ENCODE measurements around the gene EIF3I. TPM values are rescaled to one million over a fixed set of nuclear protein-coding genes. Genes with fewer than 3 reads are reported as not detected.

Gene EIF3I
- total and polyA plus RNA-seq, 10 of the 15 experiments (the other 5 are each of a cell fraction or from before 2014, with no cell fraction given): 208 to 606 (median 352) TPM

DNA sequence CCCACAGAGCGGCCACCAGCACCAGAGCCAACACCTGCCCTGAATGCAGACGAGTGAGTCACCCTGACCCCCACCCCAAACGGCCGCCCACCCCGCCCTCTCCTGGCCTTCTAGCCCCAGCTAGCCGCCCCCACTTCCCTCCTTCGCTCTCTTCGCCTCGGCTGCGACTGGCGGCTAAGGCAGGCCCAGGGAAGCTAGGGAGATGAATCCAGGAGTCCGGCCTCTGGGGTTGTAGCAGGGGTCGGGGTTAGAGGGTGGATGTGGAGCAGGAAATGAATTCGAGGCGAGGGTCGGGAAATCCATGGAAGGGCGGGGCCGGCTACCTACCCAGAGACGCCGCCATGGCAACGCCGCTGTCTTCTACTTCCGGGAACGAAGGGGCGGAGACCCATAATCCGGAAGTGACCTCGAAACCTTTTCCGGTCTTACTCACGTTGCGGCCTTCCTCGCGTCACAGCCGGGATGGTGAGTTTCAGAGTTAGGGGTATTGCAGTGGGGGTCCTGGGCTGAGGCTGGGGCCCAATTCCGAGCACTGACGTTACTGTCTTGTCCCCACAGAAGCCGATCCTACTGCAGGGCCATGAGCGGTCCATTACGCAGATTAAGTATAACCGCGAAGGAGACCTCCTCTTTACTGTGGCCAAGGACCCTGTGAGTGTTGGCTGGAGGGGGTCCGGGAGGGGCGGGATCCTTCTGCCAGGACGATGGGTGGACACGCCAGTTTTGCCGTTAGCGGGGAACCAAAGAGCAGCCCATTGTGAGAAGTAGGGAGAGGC, at the start of gene EIF3I, which contains the start of gene TMEM234 (continued):
- TF ChIP-seq, protein P1, sequence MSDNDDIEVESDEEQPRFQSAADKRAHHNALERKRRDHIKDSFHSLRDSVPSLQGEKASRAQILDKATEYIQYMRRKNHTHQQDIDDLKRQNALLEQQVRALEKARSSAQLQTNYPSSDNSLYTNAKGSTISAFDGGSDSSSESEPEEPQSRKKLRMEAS (IDR thresholded peaks at IDR 0.05; ENCODE audit: low read depth, low read length): peak; percentile 64; the same call in 1 of the 2 replicates
- TF ChIP-seq, protein P2, sequence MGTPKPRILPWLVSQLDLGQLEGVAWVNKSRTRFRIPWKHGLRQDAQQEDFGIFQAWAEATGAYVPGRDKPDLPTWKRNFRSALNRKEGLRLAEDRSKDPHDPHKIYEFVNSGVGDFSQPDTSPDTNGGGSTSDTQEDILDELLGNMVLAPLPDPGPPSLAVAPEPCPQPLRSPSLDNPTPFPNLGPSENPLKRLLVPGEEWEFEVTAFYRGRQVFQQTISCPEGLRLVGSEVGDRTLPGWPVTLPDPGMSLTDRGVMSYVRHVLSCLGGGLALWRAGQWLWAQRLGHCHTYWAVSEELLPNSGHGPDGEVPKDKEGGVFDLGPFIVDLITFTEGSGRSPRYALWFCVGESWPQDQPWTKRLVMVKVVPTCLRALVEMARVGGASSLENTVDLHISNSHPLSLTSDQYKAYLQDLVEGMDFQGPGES (IDR thresholded peaks at IDR 0.05): no peak
- peak; percentile 40; the same call in 1 of the 3 replicates for TF ChIP-seq POU2F2 (IDR thresholded peaks at IDR 0.05; ENCODE audit: borderline replicate concordance, low read depth, low read length)
- TF ChIP-seq RCOR1 (conservative IDR thresholded peaks at IDR 0.05; ENCODE audit: low read depth, low read length): no peak
- TF ChIP-seq TCF12 (IDR thresholded peaks at IDR 0.05; ENCODE audit: low read depth, low read length): no peak
- TF ChIP-seq ZNF622 (IDR thresholded peaks at IDR 0.05): no peak
- TF ChIP-seq TCF7 (IDR thresholded peaks at IDR 0.05; ENCODE audit: borderline replicate concordance): no peak
- TF ChIP-seq SMARCA5 (IDR thresholded peaks at IDR 0.05): no peak
- TF ChIP-seq SPI1 (IDR thresholded peaks at IDR 0.05; ENCODE audit: borderline replicate concordance, insufficient read depth, low read depth, low read length): 0 out of 2 replicates have a peak, but pooled peaks have one; percentile 25
- TF ChIP-seq BHLHE40 (IDR thresholded peaks at IDR 0.05; ENCODE audit: borderline replicate concordance in 1 of 2, low read depth in 2 of 2, low read length in 1 of 2): peak; percentile 33; a peak in 3 of 4 replicates
- TF ChIP-seq, protein P3, sequence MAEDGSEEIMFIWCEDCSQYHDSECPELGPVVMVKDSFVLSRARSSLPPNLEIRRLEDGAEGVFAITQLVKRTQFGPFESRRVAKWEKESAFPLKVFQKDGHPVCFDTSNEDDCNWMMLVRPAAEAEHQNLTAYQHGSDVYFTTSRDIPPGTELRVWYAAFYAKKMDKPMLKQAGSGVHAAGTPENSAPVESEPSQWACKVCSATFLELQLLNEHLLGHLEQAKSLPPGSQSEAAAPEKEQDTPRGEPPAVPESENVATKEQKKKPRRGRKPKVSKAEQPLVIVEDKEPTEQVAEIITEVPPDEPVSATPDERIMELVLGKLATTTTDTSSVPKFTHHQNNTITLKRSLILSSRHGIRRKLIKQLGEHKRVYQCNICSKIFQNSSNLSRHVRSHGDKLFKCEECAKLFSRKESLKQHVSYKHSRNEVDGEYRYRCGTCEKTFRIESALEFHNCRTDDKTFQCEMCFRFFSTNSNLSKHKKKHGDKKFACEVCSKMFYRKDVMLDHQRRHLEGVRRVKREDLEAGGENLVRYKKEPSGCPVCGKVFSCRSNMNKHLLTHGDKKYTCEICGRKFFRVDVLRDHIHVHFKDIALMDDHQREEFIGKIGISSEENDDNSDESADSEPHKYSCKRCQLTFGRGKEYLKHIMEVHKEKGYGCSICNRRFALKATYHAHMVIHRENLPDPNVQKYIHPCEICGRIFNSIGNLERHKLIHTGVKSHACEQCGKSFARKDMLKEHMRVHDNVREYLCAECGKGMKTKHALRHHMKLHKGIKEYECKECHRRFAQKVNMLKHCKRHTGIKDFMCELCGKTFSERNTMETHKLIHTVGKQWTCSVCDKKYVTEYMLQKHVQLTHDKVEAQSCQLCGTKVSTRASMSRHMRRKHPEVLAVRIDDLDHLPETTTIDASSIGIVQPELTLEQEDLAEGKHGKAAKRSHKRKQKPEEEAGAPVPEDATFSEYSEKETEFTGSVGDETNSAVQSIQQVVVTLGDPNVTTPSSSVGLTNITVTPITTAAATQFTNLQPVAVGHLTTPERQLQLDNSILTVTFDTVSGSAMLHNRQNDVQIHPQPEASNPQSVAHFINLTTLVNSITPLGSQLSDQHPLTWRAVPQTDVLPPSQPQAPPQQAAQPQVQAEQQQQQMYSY (CRISPR knock-in tag; IDR thresholded peaks at IDR 0.05): no peak
- TF ChIP-seq ZNF207 (IDR thresholded peaks at IDR 0.05; ENCODE audit: borderline replicate concordance): 0 out of 2 replicates have a peak, but pooled peaks have one; percentile 35
- TF ChIP-seq STAT3 (IDR thresholded peaks at IDR 0.05; ENCODE audit: low read depth, low read length): no peak
- no peak for TF ChIP-seq ESRRA (IDR thresholded peaks at IDR 0.05; ENCODE audit: low read length)
- peak; percentile 59; the same call in 1 of the 2 replicates for TF ChIP-seq TAF1 (IDR thresholded peaks at IDR 0.05; ENCODE audit: borderline replicate concordance, low read depth, low read length)
- no peak for TF ChIP-seq IKZF2 (IDR thresholded peaks at IDR 0.05)
- TF ChIP-seq SIX5 (IDR thresholded peaks at IDR 0.05; ENCODE audit: low read depth, low read length, severe bottlenecking): peak; percentile 20
- TF ChIP-seq SP1 (IDR thresholded peaks at IDR 0.05; ENCODE audit: low read depth, low read length): peak; percentile 47
- TF ChIP-seq NFXL1 (IDR thresholded peaks at IDR 0.05; ENCODE audit: borderline replicate concordance): no peak
- TF ChIP-seq FOS (IDR thresholded peaks at IDR 0.05; ENCODE audit: borderline replicate concordance, extremely low read depth, insufficient read length): no peak
- no peak for TF ChIP-seq BCL11A (IDR thresholded peaks at IDR 0.05; ENCODE audit: low read depth, low read length)
- TF ChIP-seq RB1 (IDR thresholded peaks at IDR 0.05; ENCODE audit: borderline replicate concordance): no peak
- no peak for TF ChIP-seq SREBF1 (IDR thresholded peaks at IDR 0.05; ENCODE audit: low read length)
- TF ChIP-seq CBX3 (IDR thresholded peaks at IDR 0.05; ENCODE audit: borderline replicate concordance, low read depth): no peak
- no peak for TF ChIP-seq ZNF384 (IDR thresholded peaks at IDR 0.05; ENCODE audit: borderline replicate concordance, low read depth, low read length)
- no peak for TF ChIP-seq TBL1XR1 (IDR thresholded peaks at IDR 0.05; ENCODE audit: low read depth, low read length)
- TF ChIP-seq HDGF (IDR thresholded peaks at IDR 0.05): no peak

Data from GM12878 (cell line).